GM10266 (cell line): Measurements from ENCODE around the gene ROPN1L.
"Not testable (repeated sequence)": the region's sequence is repeated elsewhere in the genome, so short reads cannot be mapped to it uniquely, and the experiment has no call there.

ENCODE experiments used
- DNase-seq: peaks from one replicate; pipeline ENCODE4 v3.0.0; 2012; ENCODE audit errors: extremely low spot score
- CTCF ChIP-seq: IDR thresholded peaks from 2 replicates; pipeline ENCODE4 v1.5.1; 2012; ENCODE audit warnings: mild to moderate bottlenecking, low read depth; ENCODE audit not compliant: control insufficient read depth, insufficient read depth; ENCODE audit errors: missing control alignments

The ROPN1L gene

DNA sequence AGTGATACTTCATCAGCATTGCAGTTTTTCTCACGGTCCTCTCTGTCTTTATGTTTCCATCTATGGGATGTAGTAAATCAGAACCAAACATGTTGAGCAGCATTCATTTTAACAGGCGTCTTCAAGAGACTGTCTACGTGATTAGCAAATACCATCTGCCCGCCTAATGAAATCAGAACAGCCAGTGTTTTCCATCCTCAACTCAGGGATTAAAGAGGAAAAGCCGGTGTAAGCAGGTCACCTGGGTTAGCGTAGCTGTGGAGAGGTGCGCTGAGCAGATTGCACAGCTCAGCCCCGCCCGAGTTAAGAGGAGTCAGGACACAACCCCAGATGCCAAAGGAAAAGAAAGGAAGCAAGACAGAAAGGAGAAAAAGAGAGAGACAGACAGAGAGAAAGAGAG, 67.9 kb downstream of the ROPN1L start:
- no peak for TF ChIP-seq CTCF
- DNase-seq: no peak

GRCh38 chr5:10511741-10512640, 70.3 kb downstream of the ROPN1L start:
- no peak for TF ChIP-seq CTCF
- DNase-seq: no peak

- TF ChIP-seq CTCF: no peak
- DNase-seq: no peak
Observed at GRCh38 chr5:10513501-10514442, 72.1 kb downstream of the ROPN1L start.

- not testable (repeated sequence) for DNase-seq
Observed at GRCh38 chr5:10514572-10514971, 72.9 kb downstream of the ROPN1L start.
